ENCODE data around the gene HLA-DMB. TPM values are rescaled to one million over a fixed set of nuclear protein-coding genes. Genes with fewer than 3 reads are reported as not detected.
"Not testable (repeated sequence)": the region's sequence is repeated elsewhere in the genome, so short reads cannot be mapped to it uniquely, and the experiment has no call there.

HLA-DMB gene
- total RNA-seq, 1 experiment from 2014 or later, result 1.1 TPM

DNA sequence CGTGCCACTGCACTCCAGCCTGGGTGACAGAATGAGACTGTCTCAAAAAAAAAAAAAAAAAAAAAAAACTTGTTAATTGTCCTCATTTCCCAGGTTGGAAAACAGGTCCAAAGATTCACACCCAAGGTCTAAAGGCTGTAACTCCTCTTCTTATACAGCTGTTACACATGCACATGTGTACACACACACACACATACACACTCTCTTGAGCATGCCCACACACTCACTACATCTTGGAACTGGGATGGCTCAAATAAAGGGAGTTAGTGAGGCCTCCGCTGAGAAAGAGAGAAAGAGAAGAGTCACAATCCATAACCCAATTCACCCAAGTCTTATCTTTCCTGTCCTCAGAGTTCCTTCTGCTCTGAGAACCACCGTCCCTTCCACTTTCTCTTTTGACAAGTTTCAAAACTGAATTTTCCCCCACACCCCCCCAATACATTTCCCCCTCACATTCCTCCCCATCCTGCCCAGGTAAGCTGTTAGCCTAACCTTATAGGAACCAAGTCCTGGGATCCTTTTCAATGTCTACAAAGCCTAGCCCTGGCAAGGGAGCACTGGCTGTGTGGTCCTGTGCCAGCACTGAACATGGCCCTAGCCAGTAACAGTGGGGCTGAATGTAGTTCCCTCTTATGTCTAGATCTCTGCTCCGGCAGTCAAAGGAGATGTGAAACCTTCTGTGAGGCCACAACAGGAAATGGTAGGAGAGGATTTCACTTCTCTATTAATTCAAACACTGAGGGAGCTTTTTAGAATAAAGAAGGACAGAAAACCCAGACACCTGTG, 3.2 kb upstream of the HLA-DMB start (continued):
- TF ChIP-seq, protein P1, sequence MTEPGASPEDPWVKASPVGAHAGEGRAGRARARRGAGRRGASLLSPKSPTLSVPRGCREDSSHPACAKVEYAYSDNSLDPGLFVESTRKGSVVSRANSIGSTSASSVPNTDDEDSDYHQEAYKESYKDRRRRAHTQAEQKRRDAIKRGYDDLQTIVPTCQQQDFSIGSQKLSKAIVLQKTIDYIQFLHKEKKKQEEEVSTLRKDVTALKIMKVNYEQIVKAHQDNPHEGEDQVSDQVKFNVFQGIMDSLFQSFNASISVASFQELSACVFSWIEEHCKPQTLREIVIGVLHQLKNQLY (CRISPR knock-in tag; IDR thresholded peaks at IDR 0.05), result no peak
- TF ChIP-seq, protein P2, sequence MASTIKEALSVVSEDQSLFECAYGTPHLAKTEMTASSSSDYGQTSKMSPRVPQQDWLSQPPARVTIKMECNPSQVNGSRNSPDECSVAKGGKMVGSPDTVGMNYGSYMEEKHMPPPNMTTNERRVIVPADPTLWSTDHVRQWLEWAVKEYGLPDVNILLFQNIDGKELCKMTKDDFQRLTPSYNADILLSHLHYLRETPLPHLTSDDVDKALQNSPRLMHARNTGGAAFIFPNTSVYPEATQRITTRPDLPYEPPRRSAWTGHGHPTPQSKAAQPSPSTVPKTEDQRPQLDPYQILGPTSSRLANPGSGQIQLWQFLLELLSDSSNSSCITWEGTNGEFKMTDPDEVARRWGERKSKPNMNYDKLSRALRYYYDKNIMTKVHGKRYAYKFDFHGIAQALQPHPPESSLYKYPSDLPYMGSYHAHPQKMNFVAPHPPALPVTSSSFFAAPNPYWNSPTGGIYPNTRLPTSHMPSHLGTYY (CRISPR knock-in tag; IDR thresholded peaks at IDR 0.05), result no peak
- TF ChIP-seq, protein P3, sequence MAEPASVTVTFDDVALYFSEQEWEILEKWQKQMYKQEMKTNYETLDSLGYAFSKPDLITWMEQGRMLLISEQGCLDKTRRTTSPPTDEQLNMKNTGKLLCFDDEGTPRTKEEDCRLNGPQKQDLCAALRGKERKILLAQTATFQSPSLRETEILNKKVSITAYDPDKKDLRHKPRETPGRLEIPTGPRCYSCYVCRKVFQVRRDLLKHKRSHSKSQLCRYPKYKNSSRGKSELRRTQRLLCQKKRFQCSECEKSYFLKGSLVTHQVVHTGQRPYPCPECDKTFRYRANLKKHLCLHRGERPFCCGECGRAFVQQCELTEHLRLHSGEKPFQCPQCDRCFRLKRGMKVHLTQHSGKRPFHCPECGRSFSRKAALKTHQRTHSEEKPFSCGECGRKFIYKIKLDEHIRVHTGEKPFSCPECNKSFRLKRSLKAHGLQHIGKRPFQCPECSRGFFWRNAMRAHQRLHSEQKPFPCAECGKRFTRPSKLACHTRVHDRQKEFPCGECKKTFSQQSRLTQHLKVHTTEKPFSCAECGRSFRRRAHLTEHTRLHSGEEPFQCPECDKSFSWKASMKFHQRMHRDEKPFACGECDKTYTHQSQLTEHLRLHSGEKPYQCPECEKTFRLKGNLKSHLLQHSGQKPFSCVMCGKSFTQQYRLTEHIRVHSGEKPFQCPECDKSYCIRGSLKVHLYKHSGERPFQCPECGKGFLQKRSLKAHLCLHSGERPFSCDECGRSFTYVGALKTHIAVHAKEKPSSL (CRISPR knock-in tag; conservative IDR thresholded peaks at IDR 0.05), result no peak
- TF ChIP-seq, protein P4, sequence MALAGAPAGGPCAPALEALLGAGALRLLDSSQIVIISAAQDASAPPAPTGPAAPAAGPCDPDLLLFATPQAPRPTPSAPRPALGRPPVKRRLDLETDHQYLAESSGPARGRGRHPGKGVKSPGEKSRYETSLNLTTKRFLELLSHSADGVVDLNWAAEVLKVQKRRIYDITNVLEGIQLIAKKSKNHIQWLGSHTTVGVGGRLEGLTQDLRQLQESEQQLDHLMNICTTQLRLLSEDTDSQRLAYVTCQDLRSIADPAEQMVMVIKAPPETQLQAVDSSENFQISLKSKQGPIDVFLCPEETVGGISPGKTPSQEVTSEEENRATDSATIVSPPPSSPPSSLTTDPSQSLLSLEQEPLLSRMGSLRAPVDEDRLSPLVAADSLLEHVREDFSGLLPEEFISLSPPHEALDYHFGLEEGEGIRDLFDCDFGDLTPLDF (CRISPR knock-in tag; IDR thresholded peaks at IDR 0.05), result no peak
- TF ChIP-seq, protein P5, sequence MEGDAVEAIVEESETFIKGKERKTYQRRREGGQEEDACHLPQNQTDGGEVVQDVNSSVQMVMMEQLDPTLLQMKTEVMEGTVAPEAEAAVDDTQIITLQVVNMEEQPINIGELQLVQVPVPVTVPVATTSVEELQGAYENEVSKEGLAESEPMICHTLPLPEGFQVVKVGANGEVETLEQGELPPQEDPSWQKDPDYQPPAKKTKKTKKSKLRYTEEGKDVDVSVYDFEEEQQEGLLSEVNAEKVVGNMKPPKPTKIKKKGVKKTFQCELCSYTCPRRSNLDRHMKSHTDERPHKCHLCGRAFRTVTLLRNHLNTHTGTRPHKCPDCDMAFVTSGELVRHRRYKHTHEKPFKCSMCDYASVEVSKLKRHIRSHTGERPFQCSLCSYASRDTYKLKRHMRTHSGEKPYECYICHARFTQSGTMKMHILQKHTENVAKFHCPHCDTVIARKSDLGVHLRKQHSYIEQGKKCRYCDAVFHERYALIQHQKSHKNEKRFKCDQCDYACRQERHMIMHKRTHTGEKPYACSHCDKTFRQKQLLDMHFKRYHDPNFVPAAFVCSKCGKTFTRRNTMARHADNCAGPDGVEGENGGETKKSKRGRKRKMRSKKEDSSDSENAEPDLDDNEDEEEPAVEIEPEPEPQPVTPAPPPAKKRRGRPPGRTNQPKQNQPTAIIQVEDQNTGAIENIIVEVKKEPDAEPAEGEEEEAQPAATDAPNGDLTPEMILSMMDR (IDR thresholded peaks at IDR 0.05), result no peak

DNA sequence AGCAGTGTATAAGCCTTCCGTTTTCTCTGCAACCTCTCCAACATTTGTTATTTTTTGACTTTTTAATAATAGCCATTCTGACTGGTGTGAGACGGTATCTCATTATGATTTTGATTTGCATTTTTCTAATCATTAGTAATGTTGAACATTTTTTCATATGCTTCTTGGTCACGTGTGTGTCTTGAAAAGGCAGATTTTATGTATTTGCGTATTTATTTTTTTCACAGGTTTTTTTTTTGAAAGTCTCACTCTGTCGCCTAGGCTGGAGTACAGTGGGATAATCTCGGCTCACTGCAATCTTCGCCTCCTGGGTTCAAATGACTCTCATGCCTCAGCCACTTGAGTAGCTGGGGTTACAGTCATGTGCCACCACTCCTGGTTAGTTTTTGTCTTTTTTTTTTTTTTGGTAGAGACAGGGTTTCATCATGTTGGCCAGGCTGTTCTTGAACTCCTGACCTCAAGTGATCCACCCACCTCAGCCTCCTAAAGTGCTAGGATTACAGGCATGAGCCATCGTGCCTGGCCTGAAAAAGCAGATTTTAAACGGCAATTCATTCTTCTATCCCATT, 1.8 kb upstream of the HLA-DMB start:
- ATAC-seq; H3K9me3 Mint-ChIP-seq; H3K36me3 Mint-ChIP-seq; H3K27me3 Mint-ChIP-seq (ENCODE audit: low read depth); DNase-seq (ENCODE audit: low spot score); H3K4me3 Mint-ChIP-seq; H3K27ac Mint-ChIP-seq: not testable (repeated sequence)
- ChIA-PET POLR2A (interaction anchor here (0.6 kb wide), 1 partner anchor 28 kb away, joined by 3 read pairs; no protein-coding TSS in a partner anchor), CTCF (interaction anchor here (0.6 to 6.1 kb wide), 7 partner anchors 10 to 120 kb away, joined by 3 to 82 read pairs (median 15); partner anchors contain the start of genes HLA-DMA and TAP2)
- H3K4me1 Mint-ChIP-seq, result peaks cover 15% of the 10 kb centered on the region

DNA sequence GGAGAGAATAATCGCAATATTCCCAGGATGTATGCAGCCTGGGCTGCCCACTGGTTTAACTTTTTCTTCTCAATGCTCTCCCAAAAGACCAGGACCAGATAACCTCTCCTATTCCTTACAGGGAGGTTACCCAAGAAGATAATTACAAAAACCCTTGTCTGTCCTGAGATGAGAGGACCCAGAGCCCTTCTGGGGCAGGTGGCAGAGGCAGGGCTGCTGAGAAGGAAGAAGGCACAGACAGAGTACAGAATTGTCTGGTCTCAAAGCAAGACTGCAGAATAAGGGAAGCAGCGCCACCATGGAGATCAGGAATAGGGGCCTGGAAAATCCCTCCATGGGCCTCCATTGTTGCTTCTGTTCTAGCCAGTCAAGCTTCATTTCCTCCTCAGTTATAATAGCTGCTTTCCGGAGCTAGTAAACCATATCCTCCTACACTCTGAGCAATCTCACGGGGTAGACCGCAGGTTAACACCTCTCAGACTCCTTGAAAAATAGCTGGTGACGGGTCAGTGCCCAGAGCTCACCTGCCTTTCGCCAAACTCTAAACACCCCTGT, 463 bp upstream of the HLA-DMB start:
- DNase-seq (ENCODE audit: low spot score) (no peak), ATAC-seq (peak; percentile 39)
- Mint-ChIP-seq H3K9me3 (no peaks in the 10 kb centered on the region), H3K4me3 (peak overlapping the region; percentile 60), H3K36me3 (no peaks in the 10 kb centered on the region), H3K4me1 (peaks cover 13% of the 10 kb centered on the region), H3K27ac (peak overlapping the region; percentile 67), H3K27me3 (ENCODE audit: low read depth) (peaks cover 12% of the 10 kb centered on the region)
- POLR2A ChIA-PET, result interaction anchor here (1.7 kb wide), 1 partner anchor 30 kb away, joined by 9 read pairs; no protein-coding TSS in a partner anchor
- CTCF ChIA-PET, result interaction anchor here (1.3 to 6.1 kb wide), 6 partner anchors 9 to 103 kb away, joined by 6 to 82 read pairs (median 18); partner anchors contain the start of genes HLA-DMA and TAP2
- TF ChIP-seq, protein P6, sequence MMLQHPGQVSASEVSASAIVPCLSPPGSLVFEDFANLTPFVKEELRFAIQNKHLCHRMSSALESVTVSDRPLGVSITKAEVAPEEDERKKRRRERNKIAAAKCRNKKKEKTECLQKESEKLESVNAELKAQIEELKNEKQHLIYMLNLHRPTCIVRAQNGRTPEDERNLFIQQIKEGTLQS (CRISPR knock-in tag; conservative IDR thresholded peaks at IDR 0.05), result no peak
- no peak for TF ChIP-seq IRF2 (CRISPR knock-in tag; IDR thresholded peaks at IDR 0.05; ENCODE audit: borderline replicate concordance, low read depth)
- TF ChIP-seq ATF1 (CRISPR knock-in tag; IDR thresholded peaks at IDR 0.05), result no peak
- TF ChIP-seq, protein P7, sequence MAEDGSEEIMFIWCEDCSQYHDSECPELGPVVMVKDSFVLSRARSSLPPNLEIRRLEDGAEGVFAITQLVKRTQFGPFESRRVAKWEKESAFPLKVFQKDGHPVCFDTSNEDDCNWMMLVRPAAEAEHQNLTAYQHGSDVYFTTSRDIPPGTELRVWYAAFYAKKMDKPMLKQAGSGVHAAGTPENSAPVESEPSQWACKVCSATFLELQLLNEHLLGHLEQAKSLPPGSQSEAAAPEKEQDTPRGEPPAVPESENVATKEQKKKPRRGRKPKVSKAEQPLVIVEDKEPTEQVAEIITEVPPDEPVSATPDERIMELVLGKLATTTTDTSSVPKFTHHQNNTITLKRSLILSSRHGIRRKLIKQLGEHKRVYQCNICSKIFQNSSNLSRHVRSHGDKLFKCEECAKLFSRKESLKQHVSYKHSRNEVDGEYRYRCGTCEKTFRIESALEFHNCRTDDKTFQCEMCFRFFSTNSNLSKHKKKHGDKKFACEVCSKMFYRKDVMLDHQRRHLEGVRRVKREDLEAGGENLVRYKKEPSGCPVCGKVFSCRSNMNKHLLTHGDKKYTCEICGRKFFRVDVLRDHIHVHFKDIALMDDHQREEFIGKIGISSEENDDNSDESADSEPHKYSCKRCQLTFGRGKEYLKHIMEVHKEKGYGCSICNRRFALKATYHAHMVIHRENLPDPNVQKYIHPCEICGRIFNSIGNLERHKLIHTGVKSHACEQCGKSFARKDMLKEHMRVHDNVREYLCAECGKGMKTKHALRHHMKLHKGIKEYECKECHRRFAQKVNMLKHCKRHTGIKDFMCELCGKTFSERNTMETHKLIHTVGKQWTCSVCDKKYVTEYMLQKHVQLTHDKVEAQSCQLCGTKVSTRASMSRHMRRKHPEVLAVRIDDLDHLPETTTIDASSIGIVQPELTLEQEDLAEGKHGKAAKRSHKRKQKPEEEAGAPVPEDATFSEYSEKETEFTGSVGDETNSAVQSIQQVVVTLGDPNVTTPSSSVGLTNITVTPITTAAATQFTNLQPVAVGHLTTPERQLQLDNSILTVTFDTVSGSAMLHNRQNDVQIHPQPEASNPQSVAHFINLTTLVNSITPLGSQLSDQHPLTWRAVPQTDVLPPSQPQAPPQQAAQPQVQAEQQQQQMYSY (CRISPR knock-in tag; IDR thresholded peaks at IDR 0.05), result no peak
- TF ChIP-seq ZNF317 (CRISPR knock-in tag; IDR thresholded peaks at IDR 0.05; ENCODE audit: borderline replicate concordance, low read depth), result no peak
- TF ChIP-seq, protein P8, sequence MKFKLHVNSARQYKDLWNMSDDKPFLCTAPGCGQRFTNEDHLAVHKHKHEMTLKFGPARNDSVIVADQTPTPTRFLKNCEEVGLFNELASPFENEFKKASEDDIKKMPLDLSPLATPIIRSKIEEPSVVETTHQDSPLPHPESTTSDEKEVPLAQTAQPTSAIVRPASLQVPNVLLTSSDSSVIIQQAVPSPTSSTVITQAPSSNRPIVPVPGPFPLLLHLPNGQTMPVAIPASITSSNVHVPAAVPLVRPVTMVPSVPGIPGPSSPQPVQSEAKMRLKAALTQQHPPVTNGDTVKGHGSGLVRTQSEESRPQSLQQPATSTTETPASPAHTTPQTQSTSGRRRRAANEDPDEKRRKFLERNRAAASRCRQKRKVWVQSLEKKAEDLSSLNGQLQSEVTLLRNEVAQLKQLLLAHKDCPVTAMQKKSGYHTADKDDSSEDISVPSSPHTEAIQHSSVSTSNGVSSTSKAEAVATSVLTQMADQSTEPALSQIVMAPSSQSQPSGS (CRISPR knock-in tag; IDR thresholded peaks at IDR 0.05; ENCODE audit: borderline replicate concordance, low read depth), result no peak
- TF ChIP-seq, protein P9, sequence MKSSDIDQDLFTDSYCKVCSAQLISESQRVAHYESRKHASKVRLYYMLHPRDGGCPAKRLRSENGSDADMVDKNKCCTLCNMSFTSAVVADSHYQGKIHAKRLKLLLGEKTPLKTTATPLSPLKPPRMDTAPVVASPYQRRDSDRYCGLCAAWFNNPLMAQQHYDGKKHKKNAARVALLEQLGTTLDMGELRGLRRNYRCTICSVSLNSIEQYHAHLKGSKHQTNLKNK (CRISPR knock-in tag; IDR thresholded peaks at IDR 0.05), result no peak
- no peak for TF ChIP-seq ZNF138 (CRISPR knock-in tag; conservative IDR thresholded peaks at IDR 0.05)
- no peak for TF ChIP-seq TEAD4 (CRISPR knock-in tag; IDR thresholded peaks at IDR 0.05)
- no peak for TF ChIP-seq ZNF671 (CRISPR knock-in tag; IDR thresholded peaks at IDR 0.05)
- no peak for TF ChIP-seq ELF4 (CRISPR knock-in tag; IDR thresholded peaks at IDR 0.05; ENCODE audit: low read depth)

Measured in WTC11 (cell line).